ENCODE results near the gene C19orf67. TPM values are rescaled to one million over a fixed set of nuclear protein-coding genes. Genes with fewer than 3 reads are reported as not detected.
A peak's percentile ranks its signal among the peaks of the same experiment; 100 is the strongest.

The C19orf67 gene
- total and polyA plus RNA-seq, 2 of the 13 experiments (the other 11 are each of a cell fraction or from before 2014, with no cell fraction given) = 0.11 to 0.32 TPM

- TF ChIP-seq TSC22D2 (CRISPR knock-in tag; IDR thresholded peaks at IDR 0.05; ENCODE audit: borderline replicate concordance) (no peak), HNRNPLL (IDR thresholded peaks at IDR 0.05; ENCODE audit: low read depth, low read length, poor library complexity, severe bottlenecking) (no peak), ZNF558 (CRISPR knock-in tag; IDR thresholded peaks at IDR 0.05; ENCODE audit: borderline replicate concordance) (no peak)
These were observed 20.1 kb upstream of the C19orf67 start (continued) for GRCh38 chr19:14105680-14106079.

DNA sequence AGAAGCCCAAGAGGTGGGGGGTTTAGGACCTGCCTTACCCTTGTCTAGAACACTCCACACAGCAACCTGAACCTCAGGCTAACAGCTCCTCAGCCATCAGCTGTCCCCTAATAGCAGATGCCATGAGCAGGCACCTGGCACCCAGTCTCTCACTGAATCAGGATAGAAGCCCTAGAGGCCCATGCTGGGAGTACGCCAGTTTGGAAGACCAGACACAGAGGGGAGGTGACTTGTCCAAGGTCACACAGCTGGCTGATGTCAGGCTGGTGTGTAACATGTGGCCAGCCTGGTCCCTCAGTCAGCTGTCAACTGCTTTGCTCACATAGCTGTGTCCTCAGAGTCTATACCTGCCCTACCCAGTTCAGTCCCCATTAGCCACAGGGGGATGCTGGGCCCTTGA, 17.7 kb upstream of the C19orf67 start:
- Histone ChIP-seq H3K79me2 (ENCODE audit: insufficient read depth, low read length) (no peaks in the 10 kb centered on the region), H3K9ac (ENCODE audit: insufficient read depth, low read depth, low read length) (no peak overlapping the region), H3K9me3 (ENCODE audit: low read length) (no peaks in the 10 kb centered on the region), H3K4me1 (ENCODE audit: insufficient read depth, low read length) (no peaks in the 10 kb centered on the region), H2AFZ (ENCODE audit: low read length) (no peak overlapping the region), H3K4me3 (replicated peaks in 1 of 3; ENCODE audit: insufficient read depth in 1 of 3, low read depth in 2 of 3, low read length in 3 of 3) (no peak overlapping the region), H4K20me1 (ENCODE audit: insufficient read depth, low read length) (no peaks in the 10 kb centered on the region), H3K27me3 (ENCODE audit: control insufficient read depth in 1 of 2, insufficient read depth in 2 of 2, low read length in 2 of 2) (no peaks in the 10 kb centered on the region), H3K27ac (ENCODE audit: extremely low read length, insufficient read depth, low read length) (no peak overlapping the region), H3K36me3 (replicated peaks in 1 of 2; ENCODE audit: control insufficient read depth in 1 of 2, insufficient read depth in 2 of 2, low read length in 2 of 2) (peaks cover 7 to 21% of the 10 kb centered on the region in 2 experiments), H3K4me2 (ENCODE audit: low read depth, low read length) (no peak overlapping the region)
- in situ Hi-C loops (cut with HindIII; ENCODE audit: extremely low pct_ligation_motif_present, low pct_unique_long_range_greater_than_20kb) = no loop called here
- intact Hi-C loops (cut with micrococcal nuclease; ENCODE audit: unreplicated experiment) = no loop called here
- ATAC-seq = peak; percentile 66
- WGBS (ENCODE audit: low lambda C conversion rate) = 100% methylated on average over 1 of the region's 1 CpG
- ChIA-PET CTCF (ENCODE audit: low intra/inter-chr PET ratio, low total read pairs) (no interaction called here), POLR2A (interaction anchor here (0.6 kb wide), 1 partner anchor 1018 kb away, joined by 3 read pairs; no protein-coding TSS in a partner anchor)
- no TSS peak for BruUV-seq (replicated peaks)
- no peak for FAIRE-seq
- DNase-seq (ENCODE audit: low spot score) = no peak
- no peak for TF ChIP-seq CEBPB (IDR thresholded peaks at IDR 0.05; ENCODE audit: borderline replicate concordance, low read depth, low read length)
- no peak for TF ChIP-seq NBN (conservative IDR thresholded peaks at IDR 0.05)
- TF ChIP-seq TGIF2 (CRISPR knock-in tag; IDR thresholded peaks at IDR 0.05) = no peak
- no peak for TF ChIP-seq MZF1 (CRISPR knock-in tag; IDR thresholded peaks at IDR 0.05; ENCODE audit: borderline replicate concordance)
- TF ChIP-seq, protein P1, sequence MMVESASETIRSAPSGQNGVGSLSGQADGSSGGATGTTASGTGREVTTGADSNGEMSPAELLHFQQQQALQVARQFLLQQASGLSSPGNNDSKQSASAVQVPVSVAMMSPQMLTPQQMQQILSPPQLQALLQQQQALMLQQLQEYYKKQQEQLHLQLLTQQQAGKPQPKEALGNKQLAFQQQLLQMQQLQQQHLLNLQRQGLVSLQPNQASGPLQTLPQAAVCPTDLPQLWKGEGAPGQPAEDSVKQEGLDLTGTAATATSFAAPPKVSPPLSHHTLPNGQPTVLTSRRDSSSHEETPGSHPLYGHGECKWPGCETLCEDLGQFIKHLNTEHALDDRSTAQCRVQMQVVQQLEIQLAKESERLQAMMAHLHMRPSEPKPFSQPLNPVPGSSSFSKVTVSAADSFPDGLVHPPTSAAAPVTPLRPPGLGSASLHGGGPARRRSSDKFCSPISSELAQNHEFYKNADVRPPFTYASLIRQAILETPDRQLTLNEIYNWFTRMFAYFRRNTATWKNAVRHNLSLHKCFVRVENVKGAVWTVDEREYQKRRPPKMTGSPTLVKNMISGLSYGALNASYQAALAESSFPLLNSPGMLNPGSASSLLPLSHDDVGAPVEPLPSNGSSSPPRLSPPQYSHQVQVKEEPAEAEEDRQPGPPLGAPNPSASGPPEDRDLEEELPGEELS (CRISPR knock-in tag; IDR thresholded peaks at IDR 0.05) = no peak
- no peak for TF ChIP-seq PAX8 (CRISPR knock-in tag; IDR thresholded peaks at IDR 0.05; ENCODE audit: borderline replicate concordance)
- TF ChIP-seq TCF12 (IDR thresholded peaks at IDR 0.05) = no peak
- no peak for TF ChIP-seq TCF12 (CRISPR knock-in tag; IDR thresholded peaks at IDR 0.05)
- no peak for TF ChIP-seq ZNF432 (CRISPR knock-in tag; IDR thresholded peaks at IDR 0.05; ENCODE audit: borderline replicate concordance)
- no peak for TF ChIP-seq SALL2 (CRISPR knock-in tag; IDR thresholded peaks at IDR 0.05)
- no peak for TF ChIP-seq ZNF180 (CRISPR knock-in tag; IDR thresholded peaks at IDR 0.05; ENCODE audit: borderline replicate concordance, low read depth)
- no peak for TF ChIP-seq TAF1 (CRISPR knock-in tag; IDR thresholded peaks at IDR 0.05)
- TF ChIP-seq ZNF839 (CRISPR knock-in tag; IDR thresholded peaks at IDR 0.05; ENCODE audit: borderline replicate concordance) = no peak
- TF ChIP-seq KMT2A (CRISPR knock-in tag; IDR thresholded peaks at IDR 0.05) = no peak
- TF ChIP-seq SKI (IDR thresholded peaks at IDR 0.05; ENCODE audit: partially characterized antibody) = no peak
- no peak for TF ChIP-seq ZNF260 (CRISPR knock-in tag; IDR thresholded peaks at IDR 0.05; ENCODE audit: borderline replicate concordance, low read depth)
- TF ChIP-seq, protein P2, sequence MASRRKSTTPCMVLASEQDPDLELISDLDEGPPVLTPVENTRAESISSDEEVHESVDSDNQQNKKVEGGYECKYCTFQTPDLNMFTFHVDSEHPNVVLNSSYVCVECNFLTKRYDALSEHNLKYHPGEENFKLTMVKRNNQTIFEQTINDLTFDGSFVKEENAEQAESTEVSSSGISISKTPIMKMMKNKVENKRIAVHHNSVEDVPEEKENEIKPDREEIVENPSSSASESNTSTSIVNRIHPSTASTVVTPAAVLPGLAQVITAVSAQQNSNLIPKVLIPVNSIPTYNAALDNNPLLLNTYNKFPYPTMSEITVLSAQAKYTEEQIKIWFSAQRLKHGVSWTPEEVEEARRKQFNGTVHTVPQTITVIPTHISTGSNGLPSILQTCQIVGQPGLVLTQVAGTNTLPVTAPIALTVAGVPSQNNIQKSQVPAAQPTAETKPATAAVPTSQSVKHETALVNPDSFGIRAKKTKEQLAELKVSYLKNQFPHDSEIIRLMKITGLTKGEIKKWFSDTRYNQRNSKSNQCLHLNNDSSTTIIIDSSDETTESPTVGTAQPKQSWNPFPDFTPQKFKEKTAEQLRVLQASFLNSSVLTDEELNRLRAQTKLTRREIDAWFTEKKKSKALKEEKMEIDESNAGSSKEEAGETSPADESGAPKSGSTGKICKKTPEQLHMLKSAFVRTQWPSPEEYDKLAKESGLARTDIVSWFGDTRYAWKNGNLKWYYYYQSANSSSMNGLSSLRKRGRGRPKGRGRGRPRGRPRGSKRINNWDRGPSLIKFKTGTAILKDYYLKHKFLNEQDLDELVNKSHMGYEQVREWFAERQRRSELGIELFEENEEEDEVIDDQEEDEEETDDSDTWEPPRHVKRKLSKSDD (CRISPR knock-in tag; IDR thresholded peaks at IDR 0.05; ENCODE audit: low read depth) = no peak
- TF ChIP-seq ZMAT3 (CRISPR knock-in tag; conservative IDR thresholded peaks at IDR 0.05) = no peak
